ENCODE results near the gene TMEM131.

Gene TMEM131

DNA sequence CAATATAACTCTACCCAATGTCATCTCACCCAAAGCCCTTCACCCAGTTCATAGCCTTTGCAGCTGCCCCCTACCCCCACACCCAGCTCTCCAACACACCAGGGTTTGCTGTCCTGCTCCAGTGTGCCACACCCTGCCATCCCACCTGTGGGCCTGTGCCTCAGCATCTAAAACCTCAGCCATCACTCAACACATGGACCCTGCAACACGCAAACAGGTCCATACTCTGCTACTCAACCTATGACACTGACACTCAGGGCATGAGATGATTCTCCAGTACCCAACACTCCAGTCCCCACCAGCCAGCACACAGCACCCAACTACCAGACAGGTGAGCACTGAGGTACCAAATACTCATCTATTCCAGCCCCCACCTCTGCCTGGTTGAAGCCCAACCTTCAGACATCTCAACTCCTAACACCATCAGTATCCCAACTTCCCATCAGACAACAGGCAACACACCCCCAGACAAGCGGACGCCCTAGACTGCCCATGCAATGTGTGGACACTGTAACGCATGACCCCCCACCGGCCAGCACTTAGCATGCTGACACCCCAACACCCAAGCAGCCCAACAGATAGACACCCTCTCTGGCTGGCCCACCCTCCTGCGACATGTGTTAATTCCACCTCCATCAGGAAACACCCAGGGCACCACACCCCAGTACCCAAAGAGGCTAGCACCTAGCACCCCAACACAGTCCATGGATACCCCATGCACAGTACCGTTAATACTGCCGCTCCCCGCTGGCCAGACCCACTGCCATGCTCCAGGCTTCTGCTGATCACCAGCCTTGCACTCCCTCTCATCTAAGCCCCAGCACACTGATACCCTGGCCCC lies 257.3 kb downstream of the TMEM131 start (continued):
- TF ChIP-seq, protein P1, sequence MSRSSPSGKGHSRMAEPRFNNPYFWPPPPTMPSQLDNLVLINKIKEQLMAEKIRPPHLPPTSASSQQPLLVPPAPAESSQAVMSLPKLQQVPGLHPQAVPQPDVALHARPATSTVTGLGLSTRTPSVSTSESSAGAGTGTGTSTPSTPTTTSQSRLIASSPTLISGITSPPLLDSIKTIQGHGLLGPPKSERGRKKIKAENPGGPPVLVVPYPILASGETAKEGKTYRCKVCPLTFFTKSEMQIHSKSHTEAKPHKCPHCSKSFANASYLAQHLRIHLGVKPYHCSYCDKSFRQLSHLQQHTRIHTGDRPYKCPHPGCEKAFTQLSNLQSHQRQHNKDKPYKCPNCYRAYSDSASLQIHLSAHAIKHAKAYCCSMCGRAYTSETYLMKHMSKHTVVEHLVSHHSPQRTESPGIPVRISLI (tag by site-specific recombination; IDR thresholded peaks at IDR 0.05): no peak
- TF ChIP-seq, protein P2, sequence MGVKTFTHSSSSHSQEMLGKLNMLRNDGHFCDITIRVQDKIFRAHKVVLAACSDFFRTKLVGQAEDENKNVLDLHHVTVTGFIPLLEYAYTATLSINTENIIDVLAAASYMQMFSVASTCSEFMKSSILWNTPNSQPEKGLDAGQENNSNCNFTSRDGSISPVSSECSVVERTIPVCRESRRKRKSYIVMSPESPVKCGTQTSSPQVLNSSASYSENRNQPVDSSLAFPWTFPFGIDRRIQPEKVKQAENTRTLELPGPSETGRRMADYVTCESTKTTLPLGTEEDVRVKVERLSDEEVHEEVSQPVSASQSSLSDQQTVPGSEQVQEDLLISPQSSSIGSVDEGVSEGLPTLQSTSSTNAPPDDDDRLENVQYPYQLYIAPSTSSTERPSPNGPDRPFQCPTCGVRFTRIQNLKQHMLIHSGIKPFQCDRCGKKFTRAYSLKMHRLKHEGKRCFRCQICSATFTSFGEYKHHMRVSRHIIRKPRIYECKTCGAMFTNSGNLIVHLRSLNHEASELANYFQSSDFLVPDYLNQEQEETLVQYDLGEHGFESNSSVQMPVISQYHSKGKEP (tag by site-specific recombination; IDR thresholded peaks at IDR 0.05): no peak
- no peak for TF ChIP-seq ZNF473 (tag by site-specific recombination; IDR thresholded peaks at IDR 0.05)
- no peak for TF ChIP-seq ZNF302 (tag by site-specific recombination; IDR thresholded peaks at IDR 0.05; ENCODE audit: low read depth)
- TF ChIP-seq, protein P3, sequence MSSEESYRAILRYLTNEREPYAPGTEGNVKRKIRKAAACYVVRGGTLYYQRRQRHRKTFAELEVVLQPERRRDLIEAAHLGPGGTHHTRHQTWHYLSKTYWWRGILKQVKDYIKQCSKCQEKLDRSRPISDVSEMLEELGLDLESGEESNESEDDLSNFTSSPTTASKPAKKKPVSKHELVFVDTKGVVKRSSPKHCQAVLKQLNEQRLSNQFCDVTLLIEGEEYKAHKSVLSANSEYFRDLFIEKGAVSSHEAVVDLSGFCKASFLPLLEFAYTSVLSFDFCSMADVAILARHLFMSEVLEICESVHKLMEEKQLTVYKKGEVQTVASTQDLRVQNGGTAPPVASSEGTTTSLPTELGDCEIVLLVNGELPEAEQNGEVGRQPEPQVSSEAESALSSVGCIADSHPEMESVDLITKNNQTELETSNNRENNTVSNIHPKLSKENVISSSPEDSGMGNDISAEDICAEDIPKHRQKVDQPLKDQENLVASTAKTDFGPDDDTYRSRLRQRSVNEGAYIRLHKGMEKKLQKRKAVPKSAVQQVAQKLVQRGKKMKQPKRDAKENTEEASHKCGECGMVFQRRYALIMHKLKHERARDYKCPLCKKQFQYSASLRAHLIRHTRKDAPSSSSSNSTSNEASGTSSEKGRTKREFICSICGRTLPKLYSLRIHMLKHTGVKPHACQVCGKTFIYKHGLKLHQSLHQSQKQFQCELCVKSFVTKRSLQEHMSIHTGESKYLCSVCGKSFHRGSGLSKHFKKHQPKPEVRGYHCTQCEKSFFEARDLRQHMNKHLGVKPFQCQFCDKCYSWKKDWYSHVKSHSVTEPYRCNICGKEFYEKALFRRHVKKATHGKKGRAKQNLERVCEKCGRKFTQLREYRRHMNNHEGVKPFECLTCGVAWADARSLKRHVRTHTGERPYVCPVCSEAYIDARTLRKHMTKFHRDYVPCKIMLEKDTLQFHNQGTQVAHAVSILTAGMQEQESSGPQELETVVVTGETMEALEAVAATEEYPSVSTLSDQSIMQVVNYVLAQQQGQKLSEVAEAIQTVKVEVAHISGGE (tag by site-specific recombination; conservative IDR thresholded peaks at IDR 0.05; ENCODE audit: low read depth): no peak
- no peak for TF ChIP-seq IKZF3 (tag by site-specific recombination; IDR thresholded peaks at IDR 0.05)
- TF ChIP-seq ZSCAN16 (tag by site-specific recombination; IDR thresholded peaks at IDR 0.05): no peak
- TF ChIP-seq ZNF266 (tag by site-specific recombination; IDR thresholded peaks at IDR 0.05; ENCODE audit: low read depth): no peak
- TF ChIP-seq, protein P4, sequence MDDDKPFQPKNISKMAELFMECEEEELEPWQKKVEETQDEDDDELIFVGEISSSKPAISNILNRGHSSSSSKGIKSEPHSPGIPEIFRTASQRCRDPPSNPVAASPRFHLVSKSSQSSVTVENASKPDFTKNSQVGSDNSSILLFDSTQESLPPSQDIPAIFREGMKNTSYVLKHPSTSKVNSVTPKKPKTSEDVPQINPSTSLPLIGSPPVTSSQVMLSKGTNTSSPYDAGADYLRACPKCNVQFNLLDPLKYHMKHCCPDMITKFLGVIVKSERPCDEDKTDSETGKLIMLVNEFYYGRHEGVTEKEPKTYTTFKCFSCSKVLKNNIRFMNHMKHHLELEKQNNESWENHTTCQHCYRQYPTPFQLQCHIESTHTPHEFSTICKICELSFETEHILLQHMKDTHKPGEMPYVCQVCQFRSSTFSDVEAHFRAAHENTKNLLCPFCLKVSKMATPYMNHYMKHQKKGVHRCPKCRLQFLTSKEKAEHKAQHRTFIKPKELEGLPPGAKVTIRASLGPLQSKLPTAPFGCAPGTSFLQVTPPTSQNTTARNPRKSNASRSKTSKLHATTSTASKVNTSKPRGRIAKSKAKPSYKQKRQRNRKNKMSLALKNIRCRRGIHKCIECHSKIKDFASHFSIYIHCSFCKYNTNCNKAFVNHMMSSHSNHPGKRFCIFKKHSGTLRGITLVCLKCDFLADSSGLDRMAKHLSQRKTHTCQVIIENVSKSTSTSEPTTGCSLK (tag by site-specific recombination; IDR thresholded peaks at IDR 0.05): no peak

DNA sequence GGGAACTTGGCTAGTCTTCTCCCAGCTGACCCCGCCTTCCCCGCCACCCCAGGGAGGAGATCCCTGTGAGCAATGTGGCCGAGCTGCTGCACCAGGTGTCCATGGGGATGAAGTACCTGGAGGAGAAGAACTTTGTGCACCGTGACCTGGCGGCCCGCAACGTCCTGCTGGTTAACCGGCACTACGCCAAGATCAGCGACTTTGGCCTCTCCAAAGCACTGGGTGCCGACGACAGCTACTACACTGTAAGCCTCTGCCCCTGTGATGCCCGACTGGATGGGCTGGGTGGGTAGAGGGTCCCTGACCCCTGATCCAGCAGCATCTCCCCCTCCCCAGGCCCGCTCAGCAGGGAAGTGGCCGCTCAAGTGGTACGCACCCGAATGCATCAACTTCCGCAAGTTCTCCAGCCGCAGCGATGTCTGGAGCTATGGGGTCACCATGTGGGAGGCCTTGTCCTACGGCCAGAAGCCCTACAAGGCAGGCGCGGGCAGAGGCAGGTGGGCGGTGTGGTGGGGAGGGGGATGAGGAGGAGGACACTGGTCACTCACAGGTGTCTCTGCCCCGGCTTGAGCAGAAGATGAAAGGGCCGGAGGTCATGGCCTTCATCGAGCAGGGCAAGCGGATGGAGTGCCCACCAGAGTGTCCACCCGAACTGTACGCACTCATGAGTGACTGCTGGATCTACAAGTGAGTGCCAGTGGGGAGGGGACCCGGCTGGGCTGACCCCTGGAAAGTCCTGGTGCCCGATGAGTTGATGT lies 258.1 kb downstream of the TMEM131 start:
- ChIA-PET POLR2A (no interaction called here), CTCF (no interaction called here)
- Histone ChIP-seq H3K4me1 (ENCODE audit: control insufficient read depth, insufficient read depth, low read length) (no peaks in the 10 kb centered on the region), H3K36me3 (ENCODE audit: control insufficient read depth in 2 of 2, insufficient read depth in 1 of 2, low read length in 2 of 2) (no peaks in the 10 kb centered on the region), H3K4me3 (ENCODE audit: low read depth, low read length) (no peak overlapping the region), H3K9me3 (ENCODE audit: control insufficient read depth, insufficient read depth, low read depth, low read length) (no peaks in the 10 kb centered on the region), H3K27ac (ENCODE audit: extremely low read depth, low read depth, low read length) (no peak overlapping the region)
- no peak for TF ChIP-seq ZBTB21 (tag by site-specific recombination; IDR thresholded peaks at IDR 0.05)
- TF ChIP-seq GLIS1 (tag by site-specific recombination; IDR thresholded peaks at IDR 0.05): no peak
- no peak for TF ChIP-seq ZNF221 (tag by site-specific recombination; IDR thresholded peaks at IDR 0.05; ENCODE audit: borderline replicate concordance)
- TF ChIP-seq OVOL3 (tag by site-specific recombination; IDR thresholded peaks at IDR 0.05): no peak

All from HEK293 (cell line).